ENCODE data around the gene IL12RB2.

Gene IL12RB2

DNA sequence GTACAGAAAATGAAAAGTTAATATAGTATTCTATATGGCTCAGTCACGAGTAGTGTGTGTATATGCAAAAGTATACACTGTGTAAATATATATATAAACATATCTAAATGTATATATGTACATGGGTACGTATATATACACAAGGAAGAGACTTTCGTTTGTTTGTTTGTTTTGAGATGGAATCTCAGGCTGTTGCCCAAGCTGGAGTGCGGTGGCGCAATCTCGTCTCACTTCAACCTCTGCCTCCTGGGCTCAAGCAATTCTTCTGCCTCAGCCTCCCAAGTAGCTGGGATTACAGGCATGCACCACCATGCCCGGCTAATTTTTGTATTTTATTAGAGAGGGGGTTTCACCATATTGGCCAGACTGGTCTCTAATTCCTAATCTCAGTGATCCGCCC lies 16.4 kb downstream of the IL12RB2 start:
- no peak overlapping the region for H3K18ac ChIP-seq (ENCODE audit: low read depth in 1 of 2, low read length in 2 of 2)
- no peak overlapping the region for H3K4me3 ChIP-seq (ENCODE audit: insufficient read depth in 1 of 2, low read depth in 1 of 2, low read length in 2 of 2)
- no peak overlapping the region for H3K23ac ChIP-seq (ENCODE audit: low read length in 2 of 2)
- peaks cover under 1 to 9% of the 10 kb centered on the region in 2 experiments for H3K27me3 ChIP-seq (ENCODE audit: control insufficient read depth in 1 of 2, insufficient read depth in 1 of 2, low read length in 2 of 2)
- WGBS: 96% methylated on average over 5 of the region's 8 CpGs
- H3K14ac ChIP-seq (ENCODE audit: low read length in 2 of 2): no peak overlapping the region
- H3K79me1 ChIP-seq (replicated peaks; ENCODE audit: low read length, poor library complexity, severe bottlenecking): no peaks in the 10 kb centered on the region
- no peak overlapping the region for H3K9ac ChIP-seq (ENCODE audit: low read length)
- H3K27ac ChIP-seq (ENCODE audit: low read length, poor library complexity, severe bottlenecking): no peak overlapping the region
- no peak overlapping the region for H3K4me2 ChIP-seq (ENCODE audit: low read length, poor library complexity, severe bottlenecking)
- no peak overlapping the region for H3K4ac ChIP-seq (ENCODE audit: low read depth in 1 of 2, low read length in 2 of 2)
- H4K8ac ChIP-seq (ENCODE audit: low read length): no peak overlapping the region
- H3K4me1 ChIP-seq (ENCODE audit: control insufficient read depth, insufficient read depth, low read depth, low read length): no peaks in the 10 kb centered on the region
- H3K9me3 ChIP-seq (ENCODE audit: control insufficient read depth, low read length): no peaks in the 10 kb centered on the region
- H2BK120ac ChIP-seq (ENCODE audit: low read depth, low read length): no peak overlapping the region
- no peak overlapping the region for H4K91ac ChIP-seq (ENCODE audit: low read length)
- no peaks in the 10 kb centered on the region for H3K36me3 ChIP-seq (ENCODE audit: control insufficient read depth in 1 of 2, insufficient read depth in 2 of 2, low read depth in 1 of 2, low read length in 2 of 2)
- no peak overlapping the region for H2BK12ac ChIP-seq (ENCODE audit: low read length in 2 of 2)
- no peak overlapping the region for H2BK5ac ChIP-seq (ENCODE audit: low read depth, low read length, poor library complexity, severe bottlenecking)
- H2AK5ac ChIP-seq (ENCODE audit: low read length, severe bottlenecking): no peak overlapping the region
- H2BK15ac ChIP-seq (ENCODE audit: low read depth, poor library complexity, severe bottlenecking): no peak overlapping the region
- H2AFZ ChIP-seq (ENCODE audit: low read depth, low read length): no peak overlapping the region
- DNase-seq: no peak

DNA sequence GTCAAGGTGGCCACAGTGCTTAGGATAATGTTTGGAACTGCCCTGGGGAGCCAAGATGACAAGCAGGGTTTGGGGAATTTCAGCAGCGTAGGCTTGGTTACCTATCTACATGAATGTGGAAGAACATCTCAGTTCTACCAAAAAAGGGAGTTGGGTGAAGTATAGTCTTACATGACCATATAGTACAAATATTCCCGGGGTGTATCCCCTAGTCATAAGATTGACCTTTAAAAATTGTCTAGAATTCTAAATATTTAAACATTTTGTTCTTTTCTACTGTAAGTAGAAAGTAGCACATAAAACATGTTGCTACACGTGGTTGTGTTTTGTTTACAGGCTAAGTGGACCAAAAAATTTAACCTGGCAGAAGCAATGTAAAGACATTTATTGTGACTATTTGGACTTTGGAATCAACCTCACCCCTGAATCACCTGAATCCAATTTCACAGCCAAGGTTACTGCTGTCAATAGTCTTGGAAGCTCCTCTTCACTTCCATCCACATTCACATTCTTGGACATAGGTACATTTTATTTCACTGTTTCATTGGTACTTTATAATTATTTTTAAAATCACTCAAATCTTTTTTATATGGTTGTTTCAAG lies 20.3 kb downstream of the IL12RB2 start:
- no peak for DNase-seq
- H2AK5ac ChIP-seq (ENCODE audit: low read length, severe bottlenecking): no peak overlapping the region
- no peak overlapping the region for H4K8ac ChIP-seq (ENCODE audit: low read length)
- no peaks in the 10 kb centered on the region for H3K27me3 ChIP-seq (ENCODE audit: control insufficient read depth in 1 of 2, insufficient read depth in 1 of 2, low read length in 2 of 2)
- H3K4me3 ChIP-seq (ENCODE audit: insufficient read depth in 1 of 2, low read depth in 1 of 2, low read length in 2 of 2): no peak overlapping the region
- H3K4ac ChIP-seq (ENCODE audit: low read depth in 1 of 2, low read length in 2 of 2): no peak overlapping the region
- H3K18ac ChIP-seq (ENCODE audit: low read depth in 1 of 2, low read length in 2 of 2): no peak overlapping the region
- no CpG with 5 or more reads among the region's 3 CpGs for WGBS
- no peak overlapping the region for H3K23ac ChIP-seq (ENCODE audit: low read length in 2 of 2)
- H3K4me2 ChIP-seq (ENCODE audit: low read length, poor library complexity, severe bottlenecking): no peak overlapping the region
- no peaks in the 10 kb centered on the region for H3K4me1 ChIP-seq (ENCODE audit: control insufficient read depth, insufficient read depth, low read depth, low read length)
- H2BK12ac ChIP-seq (ENCODE audit: low read length in 2 of 2): no peak overlapping the region
- no peak overlapping the region for H3K9ac ChIP-seq (ENCODE audit: low read length)
- H2BK120ac ChIP-seq (ENCODE audit: low read depth, low read length): no peak overlapping the region
- no peak overlapping the region for H2AFZ ChIP-seq (ENCODE audit: low read depth, low read length)
- H3K9me3 ChIP-seq (ENCODE audit: control insufficient read depth, low read length): no peaks in the 10 kb centered on the region
- no peaks in the 10 kb centered on the region for H3K79me1 ChIP-seq (replicated peaks; ENCODE audit: low read length, poor library complexity, severe bottlenecking)
- H4K91ac ChIP-seq (ENCODE audit: low read length): no peak overlapping the region
- H3K14ac ChIP-seq (ENCODE audit: low read length in 2 of 2): no peak overlapping the region
- H2BK15ac ChIP-seq (ENCODE audit: low read depth, poor library complexity, severe bottlenecking): no peak overlapping the region
- H3K36me3 ChIP-seq (ENCODE audit: control insufficient read depth in 1 of 2, insufficient read depth in 2 of 2, low read depth in 1 of 2, low read length in 2 of 2): no peaks in the 10 kb centered on the region
- H2BK5ac ChIP-seq (ENCODE audit: low read depth, low read length, poor library complexity, severe bottlenecking): no peak overlapping the region
- H3K27ac ChIP-seq (ENCODE audit: low read length, poor library complexity, severe bottlenecking): no peak overlapping the region

DNA sequence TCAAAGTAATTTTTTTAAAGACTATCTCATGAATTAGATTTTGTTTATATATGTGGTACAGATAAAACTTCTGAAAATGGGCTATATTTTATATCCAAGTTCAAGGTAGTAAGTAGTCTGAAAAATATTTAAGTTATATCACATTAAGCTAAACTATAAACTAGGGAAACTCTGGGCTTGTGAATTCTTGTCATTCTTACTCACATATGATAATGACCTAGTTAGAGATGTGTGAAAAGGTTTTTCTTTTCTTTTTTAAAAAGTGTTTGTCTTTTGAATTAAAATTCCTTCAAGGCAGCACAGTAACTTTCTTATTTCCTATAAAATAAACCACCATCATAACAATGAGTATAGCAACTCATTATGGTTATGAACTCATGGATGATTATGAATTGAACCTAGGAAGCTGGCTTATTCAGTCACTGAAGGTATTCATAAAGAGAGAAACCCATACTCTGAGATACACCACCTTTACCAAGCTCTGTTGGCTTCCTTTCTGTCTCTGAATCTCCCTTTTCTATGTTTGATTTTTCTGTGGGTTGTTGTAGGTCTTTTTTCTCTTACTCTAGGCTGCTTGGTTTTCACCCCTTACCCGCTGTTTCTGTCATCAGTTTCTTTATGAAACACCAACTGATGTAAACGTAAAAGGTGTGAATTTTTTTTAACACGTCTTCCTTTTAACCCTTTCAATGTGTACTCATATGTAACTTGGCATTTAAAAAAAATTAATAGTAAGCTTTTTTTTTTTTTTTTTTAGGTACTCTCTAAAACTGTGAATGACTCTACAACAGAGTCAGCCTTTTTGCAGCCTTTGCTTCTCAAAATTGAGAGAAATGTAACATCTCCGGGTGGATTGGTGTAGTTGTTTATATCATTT lies 25.2 kb downstream of the IL12RB2 start:
- no peaks in the 10 kb centered on the region for H3K79me1 ChIP-seq (replicated peaks; ENCODE audit: low read length, poor library complexity, severe bottlenecking)
- no peak for DNase-seq
- H2BK120ac ChIP-seq (ENCODE audit: low read depth, low read length): no peak overlapping the region
- H2BK12ac ChIP-seq (ENCODE audit: low read length in 2 of 2): no peak overlapping the region
- no peak overlapping the region for H3K4me2 ChIP-seq (ENCODE audit: low read length, poor library complexity, severe bottlenecking)
- H3K9ac ChIP-seq (ENCODE audit: low read length): no peak overlapping the region
- no peak overlapping the region for H2BK15ac ChIP-seq (ENCODE audit: low read depth, poor library complexity, severe bottlenecking)
- no peak overlapping the region for H3K4ac ChIP-seq (ENCODE audit: low read depth in 1 of 2, low read length in 2 of 2)
- H3K36me3 ChIP-seq (ENCODE audit: control insufficient read depth in 1 of 2, insufficient read depth in 2 of 2, low read depth in 1 of 2, low read length in 2 of 2): no peaks in the 10 kb centered on the region
- WGBS: no CpG with 5 or more reads among the region's 4 CpGs
- no peak overlapping the region for H2AFZ ChIP-seq (ENCODE audit: low read depth, low read length)
- no peak overlapping the region for H2BK5ac ChIP-seq (ENCODE audit: low read depth, low read length, poor library complexity, severe bottlenecking)
- H3K27ac ChIP-seq (ENCODE audit: low read length, poor library complexity, severe bottlenecking): no peak overlapping the region
- H4K91ac ChIP-seq (ENCODE audit: low read length): no peak overlapping the region
- no peak overlapping the region for H3K18ac ChIP-seq (ENCODE audit: low read depth in 1 of 2, low read length in 2 of 2)
- no peaks in the 10 kb centered on the region for H3K27me3 ChIP-seq (ENCODE audit: control insufficient read depth in 1 of 2, insufficient read depth in 1 of 2, low read length in 2 of 2)
- H3K4me3 ChIP-seq (ENCODE audit: insufficient read depth in 1 of 2, low read depth in 1 of 2, low read length in 2 of 2): no peak overlapping the region
- no peak overlapping the region for H2AK5ac ChIP-seq (ENCODE audit: low read length, severe bottlenecking)
- no peaks in the 10 kb centered on the region for H3K9me3 ChIP-seq (ENCODE audit: control insufficient read depth, low read length)
- H3K4me1 ChIP-seq (ENCODE audit: control insufficient read depth, insufficient read depth, low read depth, low read length): no peaks in the 10 kb centered on the region
- no peak overlapping the region for H3K14ac ChIP-seq (ENCODE audit: low read length in 2 of 2)
- no peak overlapping the region for H4K8ac ChIP-seq (ENCODE audit: low read length)
- H3K23ac ChIP-seq (ENCODE audit: low read length in 2 of 2): no peak overlapping the region

DNA sequence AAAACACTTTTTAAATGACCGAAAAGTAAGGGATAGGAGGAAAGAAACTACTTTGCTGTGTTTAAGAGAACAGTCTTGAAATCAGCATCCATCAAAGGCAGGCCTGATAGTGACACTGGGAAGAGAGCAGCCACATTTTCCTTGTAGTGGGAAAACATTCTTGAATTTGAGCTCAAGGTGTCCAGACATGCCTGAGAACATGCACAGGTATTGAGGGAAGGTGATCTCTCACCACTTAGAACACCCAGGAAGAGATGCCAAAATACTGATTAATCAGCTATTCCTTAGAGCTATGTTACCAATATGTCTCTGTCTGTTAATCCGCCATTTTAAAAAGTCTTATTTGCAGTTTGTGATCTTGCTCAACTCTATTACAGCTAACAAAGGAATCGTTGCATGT lies 25.9 kb downstream of the IL12RB2 start:
- H3K27me3 ChIP-seq (ENCODE audit: control insufficient read depth in 1 of 2, insufficient read depth in 1 of 2, low read length in 2 of 2): no peaks in the 10 kb centered on the region
- H2BK15ac ChIP-seq (ENCODE audit: low read depth, poor library complexity, severe bottlenecking): no peak overlapping the region
- H2AK5ac ChIP-seq (ENCODE audit: low read length, severe bottlenecking): no peak overlapping the region
- no peak overlapping the region for H4K8ac ChIP-seq (ENCODE audit: low read length)
- H2AFZ ChIP-seq (ENCODE audit: low read depth, low read length): no peak overlapping the region
- H3K9me3 ChIP-seq (ENCODE audit: control insufficient read depth, low read length): no peaks in the 10 kb centered on the region
- no peak overlapping the region for H3K23ac ChIP-seq (ENCODE audit: low read length in 2 of 2)
- H4K91ac ChIP-seq (ENCODE audit: low read length): no peak overlapping the region
- DNase-seq: no peak
- H3K4me3 ChIP-seq (ENCODE audit: insufficient read depth in 1 of 2, low read depth in 1 of 2, low read length in 2 of 2): no peak overlapping the region
- H3K4ac ChIP-seq (ENCODE audit: low read depth in 1 of 2, low read length in 2 of 2): no peak overlapping the region
- no peak overlapping the region for H2BK120ac ChIP-seq (ENCODE audit: low read depth, low read length)
- H3K36me3 ChIP-seq (ENCODE audit: control insufficient read depth in 1 of 2, insufficient read depth in 2 of 2, low read depth in 1 of 2, low read length in 2 of 2): no peaks in the 10 kb centered on the region
- 91% methylated on average over 2 of the region's 3 CpGs for WGBS
- no peak overlapping the region for H2BK12ac ChIP-seq (ENCODE audit: low read length in 2 of 2)
- no peak overlapping the region for H3K18ac ChIP-seq (ENCODE audit: low read depth in 1 of 2, low read length in 2 of 2)
- H3K79me1 ChIP-seq (replicated peaks; ENCODE audit: low read length, poor library complexity, severe bottlenecking): no peaks in the 10 kb centered on the region
- no peak overlapping the region for H3K4me2 ChIP-seq (ENCODE audit: low read length, poor library complexity, severe bottlenecking)
- H3K14ac ChIP-seq (ENCODE audit: low read length in 2 of 2): no peak overlapping the region
- H3K27ac ChIP-seq (ENCODE audit: low read length, poor library complexity, severe bottlenecking): no peak overlapping the region
- H2BK5ac ChIP-seq (ENCODE audit: low read depth, low read length, poor library complexity, severe bottlenecking): no peak overlapping the region
- H3K4me1 ChIP-seq (ENCODE audit: control insufficient read depth, insufficient read depth, low read depth, low read length): no peaks in the 10 kb centered on the region
- no peak overlapping the region for H3K9ac ChIP-seq (ENCODE audit: low read length)

Measured in mesenchymal stem cell (in vitro differentiated cells and primary cell).